Measurements from ENCODE around the gene CDC73. TPM values are rescaled to one million over a fixed set of nuclear protein-coding genes. Genes with fewer than 3 reads are reported as not detected.
A peak's percentile ranks its signal among the peaks of the same experiment; 100 is the strongest.

CDC73 gene
- total RNA-seq, 1 donor from 2014 or later = 15.3 TPM

DNA sequence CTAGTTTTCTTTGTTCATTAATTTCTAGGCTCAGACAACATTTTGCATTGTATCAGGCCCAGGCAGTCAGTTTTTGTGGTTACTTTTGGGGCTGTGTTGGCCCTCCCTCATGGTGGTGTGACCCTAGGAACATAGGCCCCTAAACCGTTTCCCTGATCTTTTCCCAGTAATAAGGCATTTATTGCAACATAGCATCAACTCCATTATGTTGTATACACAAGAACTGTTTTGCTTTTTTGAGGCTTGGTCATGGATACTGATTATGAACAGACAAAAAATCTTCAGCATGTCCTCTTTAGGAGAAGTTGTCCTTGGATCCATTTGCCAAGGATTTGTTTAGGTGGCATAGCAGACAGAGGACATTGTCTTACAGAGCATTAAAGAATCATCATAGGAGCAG lies 54.3 kb downstream of the CDC73 start:
- FAIRE-seq = no peak
- H3K27me3 ChIP-seq (ENCODE audit: control insufficient read depth, insufficient read depth, low read length) = no peaks in the 10 kb centered on the region
- H3K4me3 ChIP-seq (ENCODE audit: low read depth, low read length) = no peak overlapping the region
- TF ChIP-seq CTCF (IDR thresholded peaks at IDR 0.05; ENCODE audit: insufficient read depth, low read length, severe bottlenecking) = no peak
- H3K36me3 ChIP-seq (ENCODE audit: control insufficient read depth, insufficient read depth, low read length) = no peaks in the 10 kb centered on the region
- no peak for DNase-seq (ENCODE audit: low read depth)

DNA sequence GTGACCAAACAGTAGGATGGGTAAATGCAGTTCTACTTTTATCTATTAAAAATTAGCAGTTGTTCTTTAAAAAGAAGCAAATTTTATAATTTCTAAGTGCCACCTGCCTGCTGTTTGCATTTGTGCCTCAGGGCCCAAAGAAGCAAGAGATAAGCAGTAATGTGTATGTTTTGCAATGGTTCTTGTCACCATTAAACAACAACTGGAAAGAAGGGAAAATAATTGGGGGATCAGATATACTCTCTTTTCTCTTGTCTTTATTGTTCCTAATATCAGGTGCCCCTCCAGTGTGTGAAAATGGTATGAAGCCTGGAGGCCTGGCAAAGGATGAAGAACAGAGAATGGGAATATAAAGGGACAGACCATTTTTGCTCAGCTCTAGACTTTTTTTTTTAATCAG lies 55.0 kb downstream of the CDC73 start:
- Histone ChIP-seq H3K36me3 (ENCODE audit: control insufficient read depth, insufficient read depth, low read length) (no peaks in the 10 kb centered on the region), H3K27me3 (ENCODE audit: control insufficient read depth, insufficient read depth, low read length) (no peaks in the 10 kb centered on the region), H3K4me3 (ENCODE audit: low read depth, low read length) (no peak overlapping the region)
- DNase-seq (ENCODE audit: low read depth) = no peak
- no peak for TF ChIP-seq CTCF (IDR thresholded peaks at IDR 0.05; ENCODE audit: insufficient read depth, low read length, severe bottlenecking)
- no peak for FAIRE-seq

DNA sequence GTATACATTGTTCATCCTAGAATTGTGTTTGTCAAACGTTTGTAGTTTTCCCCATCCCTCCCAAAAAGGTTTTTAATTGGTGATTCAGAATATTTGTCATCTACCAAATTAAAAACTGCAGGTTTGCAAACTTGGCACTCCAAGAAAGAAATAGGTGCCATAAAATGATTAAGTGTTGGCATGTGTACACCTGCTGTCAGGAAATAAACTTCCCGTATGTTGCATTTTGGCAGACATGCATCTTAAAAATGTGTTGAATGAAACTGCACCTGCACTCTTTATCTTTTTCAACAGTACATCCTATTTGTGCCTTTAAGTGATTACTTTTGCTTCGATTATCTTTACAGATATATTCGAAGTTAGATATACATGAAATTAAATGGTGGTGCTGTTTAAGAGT lies 57.3 kb downstream of the CDC73 start:
- Histone ChIP-seq H3K27me3 (ENCODE audit: control insufficient read depth, insufficient read depth, low read length) (no peaks in the 10 kb centered on the region), H3K4me3 (ENCODE audit: low read depth, low read length) (no peak overlapping the region), H3K36me3 (ENCODE audit: control insufficient read depth, insufficient read depth, low read length) (no peaks in the 10 kb centered on the region)
- FAIRE-seq = no peak
- TF ChIP-seq CTCF (IDR thresholded peaks at IDR 0.05; ENCODE audit: insufficient read depth, low read length, severe bottlenecking) = no peak
- DNase-seq (ENCODE audit: low read depth) = no peak

DNA sequence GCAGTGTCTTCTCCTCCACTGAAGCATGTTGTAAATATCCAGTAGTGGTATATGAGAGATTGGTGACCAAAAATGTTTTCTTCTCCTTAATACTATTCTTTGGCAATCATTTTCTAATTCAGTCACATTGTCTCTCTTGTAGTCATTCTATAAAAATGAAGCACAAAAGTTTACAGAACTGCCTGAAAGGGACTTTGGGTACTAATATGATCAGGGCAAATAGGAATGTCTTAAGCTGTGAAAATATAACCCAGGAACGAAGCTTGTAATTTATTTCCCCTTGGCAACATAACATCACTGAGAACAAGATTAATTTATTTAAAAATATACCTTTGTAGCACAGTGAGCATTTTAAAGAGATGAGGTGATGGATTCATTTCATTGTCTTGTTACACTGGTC lies 59.7 kb downstream of the CDC73 start:
- no peaks in the 10 kb centered on the region for H3K36me3 ChIP-seq (ENCODE audit: control insufficient read depth, insufficient read depth, low read length)
- H3K4me3 ChIP-seq (ENCODE audit: low read depth, low read length) = no peak overlapping the region
- no peak for TF ChIP-seq CTCF (IDR thresholded peaks at IDR 0.05; ENCODE audit: insufficient read depth, low read length, severe bottlenecking)
- no peak for FAIRE-seq
- no peak for DNase-seq (ENCODE audit: low read depth)
- no peaks in the 10 kb centered on the region for H3K27me3 ChIP-seq (ENCODE audit: control insufficient read depth, insufficient read depth, low read length)

DNA sequence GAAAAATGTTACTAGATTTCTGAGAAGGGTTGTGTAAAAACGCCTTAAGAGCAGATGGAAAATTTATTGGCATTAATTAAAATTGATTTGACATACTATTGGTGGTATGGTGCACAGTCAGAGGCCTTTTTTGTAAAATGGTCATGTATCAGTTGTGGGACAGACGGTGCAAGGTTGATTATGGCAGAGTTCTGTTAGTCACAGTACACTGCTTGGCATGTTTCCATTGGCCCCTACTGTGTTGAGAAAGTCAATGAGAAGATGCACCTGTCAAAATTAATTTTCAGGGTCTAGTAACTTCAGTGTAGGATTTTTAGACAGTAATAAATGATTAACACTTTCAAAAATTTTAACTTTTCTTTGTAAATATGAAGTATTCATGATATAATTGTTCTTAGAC lies 60.2 kb downstream of the CDC73 start:
- Histone ChIP-seq H3K4me3 (ENCODE audit: low read depth, low read length) (no peak overlapping the region), H3K36me3 (ENCODE audit: control insufficient read depth, insufficient read depth, low read length) (no peaks in the 10 kb centered on the region), H3K27me3 (ENCODE audit: control insufficient read depth, insufficient read depth, low read length) (no peaks in the 10 kb centered on the region)
- DNase-seq (ENCODE audit: low read depth) (no peak), FAIRE-seq (no peak)
- TF ChIP-seq CTCF (IDR thresholded peaks at IDR 0.05; ENCODE audit: insufficient read depth, low read length, severe bottlenecking) = no peak

- DNase-seq (ENCODE audit: low read depth) = peak; percentile 67
Measured at GRCh38 chr1:193183019-193183627, 61.3 kb downstream of the CDC73 start.

More at GRCh38 chr1:193183019-193183627, 61.3 kb downstream of the CDC73 start:
- Histone ChIP-seq H3K27me3 (ENCODE audit: control insufficient read depth, insufficient read depth, low read length) (no peaks in the 10 kb centered on the region), H3K36me3 (ENCODE audit: control insufficient read depth, insufficient read depth, low read length) (no peaks in the 10 kb centered on the region), H3K4me3 (ENCODE audit: low read depth, low read length) (no peak overlapping the region)
- no peak for FAIRE-seq
- peak; percentile 44 for TF ChIP-seq CTCF (IDR thresholded peaks at IDR 0.05; ENCODE audit: insufficient read depth, low read length, severe bottlenecking)
